ENCODE results near the gene ME3. TPM values are rescaled to one million over a fixed set of nuclear protein-coding genes. Genes with fewer than 3 reads are reported as not detected.
"Not testable (repeated sequence)": the region's sequence is repeated elsewhere in the genome, so short reads cannot be mapped to it uniquely, and the experiment has no call there.

The ME3 gene
- total RNA-seq, 1 experiment from 2014 or later: not detected

DNA sequence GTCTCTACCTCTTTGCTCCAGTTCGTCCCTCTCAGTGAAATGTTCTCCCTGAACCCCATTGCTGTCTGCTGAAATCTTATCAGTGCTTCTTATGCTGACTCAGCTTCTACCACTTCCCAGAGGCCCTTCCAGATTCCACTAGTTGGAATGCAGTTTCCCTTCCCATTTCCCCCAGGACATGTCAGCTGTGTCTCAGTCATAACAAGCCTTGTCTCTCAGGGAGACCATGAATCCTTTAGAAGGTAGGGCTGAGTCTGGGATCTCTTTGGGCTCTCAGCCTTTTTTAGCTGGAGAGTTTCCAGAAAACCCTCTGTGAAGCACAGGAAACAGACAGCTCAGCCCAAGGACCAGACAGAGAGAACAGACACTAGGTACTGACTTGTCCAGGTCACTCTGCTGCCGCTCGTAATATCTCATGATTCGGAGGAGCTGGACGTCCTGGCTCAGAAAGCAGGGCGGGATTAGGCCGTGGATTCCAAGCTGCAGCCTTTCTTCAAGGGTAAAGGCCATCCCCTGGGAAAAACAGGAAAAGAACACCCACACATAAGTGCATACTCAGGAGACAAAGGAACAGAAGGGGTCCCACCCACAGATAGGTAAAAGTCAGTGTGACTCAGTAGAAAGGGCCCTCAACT lies 113.0 kb downstream of the ME3 start:
- in situ Hi-C loops (cut with HindIII; ENCODE audit: low pct_unique_long_range_greater_than_20kb, low sequenced_read_pairs): no loop called here
- DNase-seq (ENCODE audit: low read depth, low spot score): no peak

DNA sequence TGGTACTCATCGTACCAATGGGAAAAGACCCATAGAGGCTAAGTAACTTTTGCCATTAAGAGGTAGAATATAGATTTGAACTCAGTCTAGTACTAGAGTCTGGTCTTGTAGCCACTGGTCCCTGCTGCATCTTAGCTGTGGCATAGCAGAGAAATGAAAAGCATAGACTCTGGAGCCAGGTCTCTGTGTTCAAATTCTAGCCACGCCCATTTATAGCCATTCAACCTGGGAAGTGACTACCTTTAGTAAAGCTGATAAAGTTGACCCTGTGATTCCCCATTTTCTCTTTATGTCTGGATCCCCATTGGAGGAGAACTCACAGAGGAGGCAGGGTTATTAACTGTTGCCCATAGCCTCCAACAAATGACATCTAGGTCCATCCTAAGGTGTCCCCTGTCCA lies 113.6 kb downstream of the ME3 start:
- in situ Hi-C loops (cut with HindIII; ENCODE audit: low pct_unique_long_range_greater_than_20kb, low sequenced_read_pairs): no loop called here
- DNase-seq (ENCODE audit: low read depth, low spot score): no peak

DNA sequence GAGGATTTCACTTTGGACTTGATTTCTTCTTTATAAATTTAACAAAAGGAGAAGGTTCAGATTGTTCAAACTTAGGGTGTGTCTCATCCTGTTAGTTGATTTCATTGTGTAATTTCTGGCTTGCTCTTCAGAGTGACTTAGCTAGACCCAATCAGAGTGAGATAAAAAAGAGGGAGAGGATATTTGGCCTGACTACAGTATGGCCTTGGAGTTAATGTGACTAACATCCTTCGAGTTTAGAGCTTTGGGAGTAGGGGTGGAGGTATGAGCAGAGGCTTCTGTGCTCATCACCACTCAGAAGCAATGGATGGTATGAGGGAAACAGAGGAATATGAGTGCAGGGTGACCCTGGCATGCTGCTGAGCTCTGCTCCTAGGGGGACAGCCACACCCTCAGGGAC lies 114.2 kb downstream of the ME3 start:
- in situ Hi-C loops (cut with HindIII; ENCODE audit: low pct_unique_long_range_greater_than_20kb, low sequenced_read_pairs): no loop called here
- no peak for DNase-seq (ENCODE audit: low read depth, low spot score)

DNA sequence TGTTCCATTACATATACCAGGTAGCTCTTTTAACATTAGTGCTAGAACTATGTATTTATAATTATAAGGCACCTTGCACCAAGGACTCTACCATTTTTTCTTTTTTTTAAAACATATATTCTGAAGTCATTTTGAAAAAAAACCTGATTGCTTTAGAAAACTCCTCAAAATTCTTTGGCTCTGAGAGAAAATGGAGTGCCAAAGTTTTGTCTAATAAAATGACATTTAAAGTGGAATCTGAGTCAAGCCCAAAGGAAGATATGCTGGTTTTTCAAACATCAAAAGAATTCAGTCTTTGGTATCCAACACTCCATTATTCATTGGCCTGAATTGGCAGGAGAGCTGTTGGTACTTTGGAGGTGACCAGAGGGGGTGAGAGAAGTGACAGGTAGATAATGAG lies 116.5 kb downstream of the ME3 start:
- in situ Hi-C loops (cut with HindIII; ENCODE audit: low pct_unique_long_range_greater_than_20kb, low sequenced_read_pairs): no loop called here

DNA sequence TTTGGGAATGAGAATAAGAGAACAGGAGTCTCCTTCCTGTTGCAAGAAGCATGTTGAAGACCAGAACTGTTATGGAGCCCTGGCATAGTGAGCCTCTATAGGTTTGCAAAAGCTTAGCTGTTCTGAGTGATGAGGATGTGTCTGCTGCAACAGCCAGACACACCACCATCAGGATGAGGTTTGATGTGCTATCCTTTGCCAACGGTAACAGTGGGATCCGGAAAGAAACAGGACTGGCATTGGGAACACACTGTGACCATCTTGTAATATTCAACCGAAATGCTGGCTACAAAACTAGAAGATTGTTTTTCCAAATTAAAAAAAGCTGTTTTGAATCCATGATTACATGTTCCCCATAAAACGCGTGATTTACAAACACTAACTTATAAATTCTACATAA lies 117.0 kb downstream of the ME3 start:
- in situ Hi-C loops (cut with HindIII; ENCODE audit: low pct_unique_long_range_greater_than_20kb, low sequenced_read_pairs): no loop called here
- DNase-seq (ENCODE audit: low read depth, low spot score): no peak

More for the DNA sequence above, 116.5 kb downstream of the ME3 start:
- no peak for DNase-seq (ENCODE audit: low read depth, low spot score)

DNA sequence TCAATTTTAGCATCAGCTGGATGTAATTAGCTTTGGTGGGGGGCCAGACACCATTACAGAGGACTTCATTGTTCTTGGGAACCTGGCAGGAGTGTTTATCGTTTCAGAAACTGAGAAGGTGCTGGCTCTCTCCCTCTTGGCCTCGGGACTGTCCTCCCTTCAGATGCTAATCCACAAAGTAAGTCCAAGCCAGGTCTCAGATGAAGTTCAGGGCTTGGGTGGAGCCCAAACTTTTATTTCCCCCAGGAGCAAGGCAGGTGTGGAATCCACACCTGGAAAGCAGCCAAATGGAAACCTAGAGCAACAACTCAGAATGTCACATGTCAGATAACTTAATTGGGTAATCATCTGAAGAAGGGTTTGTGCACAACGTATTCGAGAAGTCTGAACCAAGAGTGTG lies 119.2 kb downstream of the ME3 start:
- in situ Hi-C loops (cut with HindIII; ENCODE audit: low pct_unique_long_range_greater_than_20kb, low sequenced_read_pairs): no loop called here
- no peak for DNase-seq (ENCODE audit: low read depth, low spot score)

DNA sequence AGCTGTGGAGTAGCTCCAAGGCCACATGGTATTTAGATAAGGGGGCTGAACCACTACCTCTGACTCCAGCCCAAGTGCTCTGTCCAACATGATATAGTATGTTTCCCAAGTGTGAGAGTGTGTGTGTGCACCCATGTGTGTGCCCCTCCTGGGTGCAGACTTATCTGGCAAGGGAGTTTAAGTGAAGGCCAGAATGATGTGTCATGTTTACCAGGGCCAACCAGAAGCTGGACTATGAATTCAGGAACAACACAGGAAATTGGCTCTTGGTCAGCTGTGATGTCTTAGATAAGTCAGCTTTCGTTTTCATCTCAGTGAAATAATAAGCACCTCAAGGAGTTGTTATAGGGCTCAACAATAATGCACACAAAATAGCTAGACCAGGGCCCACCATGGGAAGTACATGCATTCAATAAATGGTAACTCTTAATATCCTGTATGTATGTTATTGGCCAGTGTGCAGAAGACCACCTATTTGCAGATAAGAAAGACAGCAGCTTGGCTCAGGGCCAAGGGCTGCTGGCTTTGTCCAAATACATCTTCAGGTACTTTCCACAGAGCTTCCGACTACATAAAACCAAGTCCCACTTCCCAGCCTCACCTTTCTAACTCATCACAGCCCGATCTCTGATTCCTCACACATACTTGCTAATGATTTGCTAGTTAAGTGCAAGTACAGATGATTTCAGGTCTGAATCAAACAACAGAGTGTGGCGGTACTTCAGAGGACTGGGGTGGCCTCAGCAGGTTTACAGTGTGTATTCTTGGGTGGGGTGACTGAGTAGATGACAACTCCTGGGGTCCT lies 120.9 kb downstream of the ME3 start:
- in situ Hi-C loops (cut with HindIII; ENCODE audit: low pct_unique_long_range_greater_than_20kb, low sequenced_read_pairs): no loop called here
- no peak for DNase-seq (ENCODE audit: low read depth, low spot score)

DNA sequence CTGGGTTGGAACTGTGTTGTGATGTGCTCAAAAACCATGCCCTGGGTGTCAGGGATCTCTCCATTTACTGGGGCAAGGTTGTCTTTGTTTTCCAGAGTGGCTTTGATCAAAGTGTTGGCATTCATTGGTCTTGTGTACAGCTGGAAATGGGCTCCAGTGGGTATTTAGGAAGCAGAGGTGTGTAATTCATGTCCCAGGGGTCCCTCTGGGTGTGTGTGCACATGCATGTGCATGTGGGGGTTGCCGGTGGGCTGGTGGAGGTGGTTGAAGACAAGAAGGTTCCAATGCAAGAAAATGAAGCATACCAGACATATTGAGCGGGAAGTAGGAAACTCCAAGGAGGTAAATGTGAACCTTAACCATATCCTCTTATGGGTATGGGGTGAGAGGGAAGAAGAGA lies 121.7 kb downstream of the ME3 start:
- in situ Hi-C loops (cut with HindIII; ENCODE audit: low pct_unique_long_range_greater_than_20kb, low sequenced_read_pairs): no loop called here

DNA sequence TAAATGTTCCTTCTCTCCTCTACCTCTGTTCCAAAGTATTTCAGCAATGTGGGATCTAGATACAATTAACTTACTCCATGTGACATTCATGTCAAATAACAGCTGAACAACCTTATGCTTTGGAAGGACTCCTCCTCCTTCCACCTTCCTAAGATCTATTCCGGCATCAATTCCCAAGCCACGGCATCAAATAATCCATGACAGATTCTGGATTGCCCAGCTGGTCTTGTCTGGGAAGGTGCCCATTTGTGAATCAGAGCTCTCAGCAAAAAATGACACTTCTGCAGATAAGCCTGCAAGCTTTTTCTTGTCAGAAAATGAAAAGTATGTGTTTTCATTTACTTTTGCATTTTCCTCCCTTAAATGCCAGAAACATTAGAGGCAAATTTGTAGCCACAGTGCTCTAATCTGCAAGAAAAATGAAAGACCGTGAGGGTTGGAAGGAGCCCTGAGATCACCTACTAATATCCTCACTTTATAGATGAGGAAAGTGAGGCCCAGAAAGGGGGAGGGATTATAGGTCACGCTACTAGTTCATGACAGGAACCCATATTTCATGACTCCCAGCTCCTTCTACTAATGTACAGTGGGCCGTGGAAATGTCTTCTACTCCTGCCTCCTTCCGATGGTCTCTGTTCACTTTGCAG lies 124.0 kb downstream of the ME3 start:
- in situ Hi-C loops (cut with HindIII; ENCODE audit: low pct_unique_long_range_greater_than_20kb, low sequenced_read_pairs): no loop called here
- DNase-seq (ENCODE audit: low read depth, low spot score): no peak

More for the DNA sequence above, 121.7 kb downstream of the ME3 start:
- no peak for DNase-seq (ENCODE audit: low read depth, low spot score)

DNA sequence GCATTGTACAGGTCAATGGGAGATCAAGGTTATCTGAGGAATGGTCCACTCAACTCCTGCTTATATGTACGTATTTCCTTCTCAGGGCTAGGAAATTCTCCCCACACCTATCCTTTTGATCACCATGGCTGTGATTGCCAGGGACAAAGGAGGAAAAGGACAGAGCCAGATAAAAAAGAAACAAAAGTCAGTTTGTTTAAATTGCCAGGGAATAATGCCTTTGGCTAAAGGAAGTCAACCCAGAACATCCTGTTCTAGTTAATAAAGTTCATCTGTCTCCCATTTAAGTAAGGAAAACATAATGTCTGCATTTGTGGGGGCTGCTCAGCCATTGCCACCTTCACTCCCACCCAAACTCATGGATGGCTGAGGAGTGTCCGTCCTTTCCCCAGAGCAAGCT lies 124.7 kb downstream of the ME3 start:
- in situ Hi-C loops (cut with HindIII; ENCODE audit: low pct_unique_long_range_greater_than_20kb, low sequenced_read_pairs): no loop called here

DNA sequence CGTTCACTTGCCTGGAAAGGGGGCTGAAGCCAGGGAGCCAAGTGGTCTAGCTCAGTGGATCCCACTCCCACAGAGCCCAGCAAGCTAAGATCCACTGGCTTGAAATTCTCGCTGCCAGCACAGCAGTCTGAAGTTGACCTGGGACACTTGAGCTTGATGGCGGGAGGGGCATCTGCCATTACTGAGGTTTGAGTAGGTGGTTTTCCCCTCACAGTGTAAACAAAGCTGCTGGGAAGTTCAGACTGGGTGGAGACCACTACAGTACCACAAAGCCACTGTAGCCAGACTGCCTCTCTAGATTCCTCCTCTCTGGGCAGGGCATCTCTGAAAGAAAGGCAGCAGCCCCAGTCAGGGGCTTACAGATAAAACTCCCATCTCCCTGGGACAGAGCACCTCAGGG lies 131.1 kb downstream of the ME3 start:
- DNase-seq (ENCODE audit: low read depth, low spot score); in situ Hi-C loops (cut with HindIII; ENCODE audit: low pct_unique_long_range_greater_than_20kb, low sequenced_read_pairs): not testable (repeated sequence)

More for the DNA sequence above, 124.7 kb downstream of the ME3 start:
- DNase-seq (ENCODE audit: low read depth, low spot score): no peak

DNA sequence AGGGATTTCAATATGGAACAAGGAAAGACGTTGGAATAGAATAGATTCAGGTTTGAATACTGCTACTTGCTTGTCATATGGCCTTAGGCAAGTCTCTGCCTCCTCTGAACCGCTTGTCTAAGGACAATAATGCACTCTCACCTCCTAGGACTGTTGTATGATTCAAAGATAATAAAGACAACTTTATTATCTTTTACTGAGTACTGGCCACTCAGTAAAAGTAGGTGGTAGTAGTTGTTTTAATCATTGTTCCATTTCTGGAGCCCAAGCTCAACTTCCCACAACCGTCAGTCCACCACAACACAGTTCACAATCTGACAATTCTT lies 134.2 kb downstream of the ME3 start:
- in situ Hi-C loops (cut with HindIII; ENCODE audit: low pct_unique_long_range_greater_than_20kb, low sequenced_read_pairs): no loop called here
- no peak for DNase-seq (ENCODE audit: low read depth, low spot score)

DNA sequence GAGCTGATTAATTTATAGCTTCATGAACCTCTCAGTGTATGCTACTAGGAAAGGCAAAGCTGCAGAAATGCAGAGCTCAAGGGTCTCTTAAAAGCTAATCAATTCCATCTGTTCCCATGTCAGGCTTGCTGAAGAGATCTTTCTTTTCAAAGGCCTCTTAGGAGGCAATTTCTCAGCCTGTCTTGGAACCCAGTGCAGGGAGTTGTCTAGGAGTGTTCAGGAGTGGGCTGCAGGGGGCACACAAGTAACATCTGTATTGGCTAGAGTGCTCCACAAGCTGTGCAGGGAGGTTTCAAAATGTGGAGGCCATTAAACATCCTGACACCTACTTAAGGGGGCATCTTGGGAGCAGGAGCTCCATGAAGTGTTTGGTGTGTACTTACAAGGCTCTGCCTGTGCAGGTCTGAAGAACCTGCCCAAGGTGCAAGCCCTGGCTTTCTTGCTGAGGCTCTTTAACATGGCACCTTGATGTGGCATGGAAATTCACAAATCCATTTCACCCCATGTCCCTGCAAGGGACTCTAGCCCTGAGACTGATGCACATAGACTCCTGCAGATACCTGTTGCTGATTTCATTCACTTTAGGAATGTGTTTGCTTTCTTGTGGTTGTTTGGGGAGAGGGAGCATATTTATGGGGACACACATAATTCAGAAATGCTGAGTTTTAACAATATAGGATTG lies 134.7 kb downstream of the ME3 start:
- in situ Hi-C loops (cut with HindIII; ENCODE audit: low pct_unique_long_range_greater_than_20kb, low sequenced_read_pairs): no loop called here
- no peak for DNase-seq (ENCODE audit: low read depth, low spot score)

DNA sequence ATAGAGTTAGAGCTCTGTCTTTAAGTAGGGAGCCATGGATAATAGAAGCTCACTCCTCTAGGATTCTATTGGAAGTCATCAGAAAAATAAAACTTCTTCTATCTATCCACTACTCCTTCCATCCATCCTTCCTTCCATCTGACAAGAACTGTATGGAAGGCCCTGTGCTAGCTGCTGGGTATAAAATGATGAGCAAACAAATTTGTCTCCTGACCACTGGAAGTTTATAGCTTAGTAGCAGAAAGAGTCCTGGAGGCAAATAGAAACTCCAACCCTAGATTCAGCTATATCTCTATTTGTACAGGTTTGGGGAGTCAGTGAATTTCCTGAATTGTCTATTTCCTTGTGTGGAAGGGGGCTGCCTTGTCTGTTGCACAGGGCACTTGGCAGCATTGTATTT lies 136.6 kb downstream of the ME3 start:
- in situ Hi-C loops (cut with HindIII; ENCODE audit: low pct_unique_long_range_greater_than_20kb, low sequenced_read_pairs): no loop called here
- DNase-seq (ENCODE audit: low read depth, low spot score): no peak

DNA sequence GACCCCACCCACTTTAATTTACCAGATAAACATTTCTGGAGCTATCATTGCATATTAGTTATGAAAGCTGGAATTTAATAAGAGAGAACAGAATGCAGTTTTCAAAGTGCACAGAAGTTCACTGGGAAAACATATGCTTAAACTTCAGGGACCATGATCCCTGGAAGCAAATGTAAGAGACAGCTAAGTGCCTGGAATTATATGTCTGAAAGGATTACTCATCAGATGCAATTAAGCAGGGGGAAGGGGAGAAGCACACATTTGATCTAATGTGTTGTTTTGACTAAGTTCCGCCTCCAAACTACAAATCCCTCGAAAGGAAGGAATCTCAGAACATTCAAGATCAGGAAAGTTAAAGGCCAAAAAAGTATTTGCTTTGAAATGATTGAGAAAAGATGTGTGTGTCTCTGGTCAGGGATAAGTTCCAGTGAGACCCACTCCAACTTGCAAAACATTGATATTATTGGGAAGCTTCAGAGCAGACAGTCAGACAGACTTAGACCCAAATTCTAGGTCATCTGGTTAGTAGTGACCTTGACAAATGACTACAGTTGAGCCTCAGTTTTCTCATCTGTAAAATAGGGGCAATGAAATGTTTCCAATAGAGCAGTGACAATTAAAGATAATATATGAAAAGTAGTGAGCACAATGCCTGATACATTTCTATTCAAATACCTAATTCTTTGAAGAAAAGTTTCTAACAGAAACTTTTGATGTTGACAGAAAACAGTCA lies 147.6 kb downstream of the ME3 start:
- in situ Hi-C loops (cut with HindIII; ENCODE audit: low pct_unique_long_range_greater_than_20kb, low sequenced_read_pairs): no loop called here
- DNase-seq (ENCODE audit: low read depth, low spot score): no peak

DNA sequence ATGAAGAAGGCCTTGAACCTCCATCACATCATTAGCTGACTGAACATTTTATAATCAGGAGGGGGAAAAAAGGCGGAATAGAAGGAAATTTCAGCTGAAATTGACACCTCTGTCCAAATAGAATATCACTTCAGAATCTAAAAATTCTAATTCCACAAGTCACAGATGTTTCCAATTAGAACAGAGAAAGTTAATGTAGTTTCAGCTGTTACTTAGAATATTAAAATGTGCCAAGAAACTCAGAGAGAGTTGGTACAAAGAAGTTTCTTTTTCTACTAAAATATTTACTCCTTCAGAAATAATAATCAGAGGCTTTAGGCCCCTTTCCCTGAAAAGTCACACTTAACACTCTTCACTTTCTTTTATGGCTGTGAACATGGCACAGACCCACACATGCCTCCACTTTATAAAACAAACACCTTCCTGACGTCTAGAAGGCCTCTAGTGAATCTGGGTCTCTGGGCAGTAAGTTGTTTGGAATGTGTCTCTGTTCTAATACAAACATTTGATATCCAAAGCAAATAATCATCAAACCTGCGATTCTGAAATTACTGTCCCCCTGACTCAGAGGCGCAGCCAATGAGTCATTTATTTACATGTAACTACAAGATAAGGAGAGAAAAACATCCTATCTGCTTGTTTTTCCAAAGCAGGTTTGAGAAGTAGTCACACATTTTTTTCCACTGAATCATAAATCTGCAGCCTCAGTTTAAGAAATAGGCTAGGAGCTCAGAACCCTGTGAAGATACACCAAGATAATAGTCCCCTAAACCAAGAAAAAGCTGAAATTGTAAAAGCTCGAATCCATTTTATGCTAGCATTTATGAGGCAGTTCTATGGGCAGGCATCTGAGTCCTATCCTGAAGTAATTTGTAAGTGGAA lies 148.4 kb downstream of the ME3 start:
- DNase-seq (ENCODE audit: low read depth, low spot score): no peak
- in situ Hi-C loops (cut with HindIII; ENCODE audit: low pct_unique_long_range_greater_than_20kb, low sequenced_read_pairs): no loop called here

DNA sequence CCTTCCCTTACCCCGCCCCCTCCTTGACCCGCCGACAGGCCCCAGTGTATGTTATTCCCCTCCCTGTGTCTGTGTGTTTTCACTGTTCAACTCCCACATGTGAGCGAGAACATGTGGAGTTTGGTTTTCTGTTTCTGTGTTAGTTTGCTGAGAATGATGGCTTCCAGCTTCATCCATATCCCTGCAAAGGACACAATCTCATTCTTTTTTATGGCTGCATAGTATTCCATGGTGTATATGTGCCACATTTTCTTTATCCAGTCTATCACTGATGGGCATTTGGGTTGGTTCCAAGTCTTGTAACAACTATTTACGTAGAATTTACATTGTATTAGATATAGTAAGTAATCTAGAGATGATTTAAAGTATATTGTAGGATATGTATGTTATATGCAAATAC lies 149.9 kb downstream of the ME3 start:
- in situ Hi-C loops (cut with HindIII; ENCODE audit: low pct_unique_long_range_greater_than_20kb, low sequenced_read_pairs): not testable (repeated sequence)

More for the DNA sequence above, 149.9 kb downstream of the ME3 start:
- not testable (repeated sequence) for DNase-seq (ENCODE audit: low read depth, low spot score)
